ENCODE data around the gene ICAM4. TPM values are rescaled to one million over a fixed set of nuclear protein-coding genes. Genes with fewer than 3 reads are reported as not detected.

Gene ICAM4
- total and polyA plus RNA-seq, 9 of the 15 experiments (the other 6 are each of a cell fraction or from before 2014, with no cell fraction given): 14.1 to 86.1 (median 29.6) TPM

DNA sequence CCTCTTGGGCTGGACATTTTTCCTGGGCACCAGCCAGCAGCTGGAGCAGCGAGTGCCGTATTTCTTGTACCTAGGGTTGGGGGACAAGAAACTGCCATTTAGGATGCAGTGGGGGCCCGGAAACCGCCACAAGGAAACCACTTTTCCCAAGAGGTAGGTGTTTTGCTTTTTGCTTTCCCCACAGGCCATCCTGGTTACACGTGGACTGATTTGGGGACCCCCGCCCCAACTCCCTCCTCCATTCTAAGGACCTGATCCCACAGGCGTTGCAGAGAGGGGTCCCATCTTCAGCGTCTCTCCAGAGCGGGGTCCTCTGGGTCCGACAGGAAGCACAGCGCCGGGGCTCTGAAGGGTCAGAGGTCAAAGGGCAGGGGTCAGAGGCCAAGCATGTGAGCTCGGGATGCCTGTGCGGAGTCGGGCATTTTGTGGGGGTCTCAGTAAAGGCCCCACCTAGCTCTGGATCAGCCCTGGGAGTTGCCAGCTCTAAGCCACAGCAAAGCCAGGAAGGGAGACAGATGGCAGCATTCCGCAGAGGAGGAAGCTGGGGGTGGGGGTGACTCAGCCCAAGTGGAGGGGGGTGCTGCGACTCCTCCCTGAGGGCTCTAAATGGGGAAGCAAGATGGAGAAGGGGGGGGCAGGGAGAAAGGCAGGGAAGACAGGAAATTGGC lies 18.5 kb downstream of the ICAM4 start (continued):
- TF ChIP-seq GATAD2A (IDR thresholded peaks at IDR 0.05) (0 out of 2 replicates have a peak, but pooled peaks have one; percentile 2), ZNF551 (CRISPR knock-in tag; IDR thresholded peaks at IDR 0.05) (no peak), EWSR1 (IDR thresholded peaks at IDR 0.05; ENCODE audit: borderline replicate concordance, low read depth, partially characterized antibody) (no peak), NCOA2 (IDR thresholded peaks at IDR 0.05; ENCODE audit: partially characterized antibody in 2 of 2) (no peak), FOSL1 (tag; conservative IDR thresholded peaks at IDR 0.05) (peak; percentile 60), ZNF316 (IDR thresholded peaks at IDR 0.05) (no peak), TCFL5 (CRISPR knock-in tag; conservative IDR thresholded peaks at IDR 0.05) (no peak), FOXP1 (CRISPR knock-in tag; IDR thresholded peaks at IDR 0.05) (no peak), RBFOX2 (IDR thresholded peaks at IDR 0.05; ENCODE audit: low read depth, low read length) (peak; percentile 49), ZNF436 (CRISPR knock-in tag; IDR thresholded peaks at IDR 0.05) (no peak), ZNF3 (CRISPR knock-in tag; IDR thresholded peaks at IDR 0.05) (no peak), TCF7 (IDR thresholded peaks at IDR 0.05; ENCODE audit: borderline replicate concordance) (no peak), ZNF583 (CRISPR knock-in tag; IDR thresholded peaks at IDR 0.05) (no peak), ZNF224 (CRISPR knock-in tag; IDR thresholded peaks at IDR 0.05) (no peak), RFX5 (IDR thresholded peaks at IDR 0.05; ENCODE audit: low read depth, low read length) (no peak), RBM22 (IDR thresholded peaks at IDR 0.05; ENCODE audit: low read depth, low read length, poor library complexity, severe bottlenecking) (no peak), NFIC (IDR thresholded peaks at IDR 0.05) (no peak), PTTG1 (tag; IDR thresholded peaks at IDR 0.05; ENCODE audit: low read depth) (no peak), BRD9 (IDR thresholded peaks at IDR 0.05; ENCODE audit: low read depth, partially characterized antibody) (no peak), SAFB2 (IDR thresholded peaks at IDR 0.05; ENCODE audit: borderline replicate concordance, low read depth, low read length, severe bottlenecking) (no peak), ZNF830 (CRISPR knock-in tag; IDR thresholded peaks at IDR 0.05) (no peak)
- TF ChIP-seq, protein P1, sequence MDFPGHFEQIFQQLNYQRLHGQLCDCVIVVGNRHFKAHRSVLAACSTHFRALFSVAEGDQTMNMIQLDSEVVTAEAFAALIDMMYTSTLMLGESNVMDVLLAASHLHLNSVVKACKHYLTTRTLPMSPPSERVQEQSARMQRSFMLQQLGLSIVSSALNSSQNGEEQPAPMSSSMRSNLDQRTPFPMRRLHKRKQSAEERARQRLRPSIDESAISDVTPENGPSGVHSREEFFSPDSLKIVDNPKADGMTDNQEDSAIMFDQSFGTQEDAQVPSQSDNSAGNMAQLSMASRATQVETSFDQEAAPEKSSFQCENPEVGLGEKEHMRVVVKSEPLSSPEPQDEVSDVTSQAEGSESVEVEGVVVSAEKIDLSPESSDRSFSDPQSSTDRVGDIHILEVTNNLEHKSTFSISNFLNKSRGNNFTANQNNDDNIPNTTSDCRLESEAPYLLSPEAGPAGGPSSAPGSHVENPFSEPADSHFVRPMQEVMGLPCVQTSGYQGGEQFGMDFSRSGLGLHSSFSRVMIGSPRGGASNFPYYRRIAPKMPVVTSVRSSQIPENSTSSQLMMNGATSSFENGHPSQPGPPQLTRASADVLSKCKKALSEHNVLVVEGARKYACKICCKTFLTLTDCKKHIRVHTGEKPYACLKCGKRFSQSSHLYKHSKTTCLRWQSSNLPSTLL (IDR thresholded peaks at IDR 0.05): no peak
- TF ChIP-seq, protein P2, sequence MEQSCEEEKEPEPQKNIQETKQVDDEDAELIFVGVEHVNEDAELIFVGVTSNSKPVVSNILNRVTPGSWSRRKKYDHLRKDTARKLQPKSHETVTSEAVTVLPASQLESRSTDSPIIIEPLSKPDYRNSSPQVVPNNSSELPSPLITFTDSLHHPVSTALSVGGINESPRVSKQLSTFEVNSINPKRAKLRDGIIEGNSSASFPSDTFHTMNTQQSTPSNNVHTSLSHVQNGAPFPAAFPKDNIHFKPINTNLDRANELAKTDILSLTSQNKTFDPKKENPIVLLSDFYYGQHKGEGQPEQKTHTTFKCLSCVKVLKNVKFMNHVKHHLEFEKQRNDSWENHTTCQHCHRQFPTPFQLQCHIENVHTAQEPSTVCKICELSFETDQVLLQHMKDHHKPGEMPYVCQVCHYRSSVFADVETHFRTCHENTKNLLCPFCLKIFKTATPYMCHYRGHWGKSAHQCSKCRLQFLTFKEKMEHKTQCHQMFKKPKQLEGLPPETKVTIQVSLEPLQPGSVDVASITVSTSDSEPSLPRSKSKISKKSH (CRISPR knock-in tag; IDR thresholded peaks at IDR 0.05): no peak
- TF ChIP-seq, protein P3, sequence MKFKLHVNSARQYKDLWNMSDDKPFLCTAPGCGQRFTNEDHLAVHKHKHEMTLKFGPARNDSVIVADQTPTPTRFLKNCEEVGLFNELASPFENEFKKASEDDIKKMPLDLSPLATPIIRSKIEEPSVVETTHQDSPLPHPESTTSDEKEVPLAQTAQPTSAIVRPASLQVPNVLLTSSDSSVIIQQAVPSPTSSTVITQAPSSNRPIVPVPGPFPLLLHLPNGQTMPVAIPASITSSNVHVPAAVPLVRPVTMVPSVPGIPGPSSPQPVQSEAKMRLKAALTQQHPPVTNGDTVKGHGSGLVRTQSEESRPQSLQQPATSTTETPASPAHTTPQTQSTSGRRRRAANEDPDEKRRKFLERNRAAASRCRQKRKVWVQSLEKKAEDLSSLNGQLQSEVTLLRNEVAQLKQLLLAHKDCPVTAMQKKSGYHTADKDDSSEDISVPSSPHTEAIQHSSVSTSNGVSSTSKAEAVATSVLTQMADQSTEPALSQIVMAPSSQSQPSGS (CRISPR knock-in tag; IDR thresholded peaks at IDR 0.05): no peak
- TF ChIP-seq, protein P4, sequence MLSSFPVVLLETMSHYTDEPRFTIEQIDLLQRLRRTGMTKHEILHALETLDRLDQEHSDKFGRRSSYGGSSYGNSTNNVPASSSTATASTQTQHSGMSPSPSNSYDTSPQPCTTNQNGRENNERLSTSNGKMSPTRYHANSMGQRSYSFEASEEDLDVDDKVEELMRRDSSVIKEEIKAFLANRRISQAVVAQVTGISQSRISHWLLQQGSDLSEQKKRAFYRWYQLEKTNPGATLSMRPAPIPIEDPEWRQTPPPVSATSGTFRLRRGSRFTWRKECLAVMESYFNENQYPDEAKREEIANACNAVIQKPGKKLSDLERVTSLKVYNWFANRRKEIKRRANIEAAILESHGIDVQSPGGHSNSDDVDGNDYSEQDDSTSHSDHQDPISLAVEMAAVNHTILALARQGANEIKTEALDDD (IDR thresholded peaks at IDR 0.05): no peak
